Spleen (tissue), 11 donors: ENCODE measurements around the gene AK8. TPM values are rescaled to one million over a fixed set of nuclear protein-coding genes. Genes with fewer than 3 reads are reported as not detected.

Experiments used
- DNase-seq: peaks from one replicate; pipeline ENCODE4 v3.0.0-alpha.2; 2020
- H3K27ac ChIP-seq, 8 donors: fragments of 200-600 bp; sonication (generic) in 7 of 8; 1 replicate in 4 of 8; 2 replicates in 4 of 8; pipeline versions ENCODE4 v1.5.0 to v1.8.0; 2016 to 2021; ENCODE audit warnings: inconsistent platforms in 4 of 8, mild to moderate bottlenecking in 4 of 8, moderate library complexity in 1 of 8
- H3K27me3 ChIP-seq, 7 donors: fragments of 200-600 bp; sonication (generic) in 6 of 7; replicated peaks in 1 of 7; 1 replicate in 4 of 7; 2 replicates in 3 of 7; pipeline versions ENCODE4 v1.5.0 to v1.8.0; 2016 to 2021; ENCODE audit warnings: inconsistent platforms in 3 of 7, mild to moderate bottlenecking in 1 of 7
- H3K36me3 ChIP-seq, 6 donors: fragments of 200-600 bp; sonication (generic) in 5 of 6; 1 replicate in 4 of 6; 2 replicates in 2 of 6; pipeline versions ENCODE4 v1.5.0 to v1.8.0; 2016 to 2021; ENCODE audit warnings: inconsistent platforms in 2 of 6
- H3K4me1 ChIP-seq, 6 donors: fragments of 200-600 bp; sonication (generic) in 5 of 6; 1 replicate in 3 of 6; 2 replicates in 3 of 6; pipeline versions ENCODE4 v1.5.0 to v1.8.0; 2016 to 2021; ENCODE audit warnings: inconsistent platforms in 3 of 6
- H3K4me3 ChIP-seq, 8 donors: fragments of 200-600 bp; sonication (generic) in 7 of 8; 1 replicate in 4 of 8; 2 replicates in 4 of 8; pipeline versions ENCODE4 v1.5.0 to v1.8.0; 2016 to 2021; ENCODE audit warnings: inconsistent platforms in 4 of 8, mild to moderate bottlenecking in 4 of 8, moderate library complexity in 2 of 8
- H3K9me3 ChIP-seq, 8 donors: fragments of 200-600 bp; sonication (generic) in 7 of 8; 1 replicate in 4 of 8; 2 replicates in 4 of 8; pipeline versions ENCODE4 v1.5.0 to v1.8.0; 2016 to 2021; ENCODE audit warnings: inconsistent platforms in 4 of 8
- POLR2A ChIP-seq, 3 donors: fragments of 450-650 bp; IDR thresholded peaks; one replicate each; pipeline ENCODE4 v1.5.1; 2017; ENCODE audit warnings: antibody characterized with exemption in 3 of 3, mild to moderate bottlenecking in 1 of 3
- POLR2AphosphoS5 ChIP-seq, 3 donors: sonication (generic); formaldehyde crosslinking; IDR thresholded peaks; one replicate each; pipeline ENCODE4 v1.5.1; 2017; ENCODE audit warnings: antibody characterized with exemption in 3 of 3
- WGBS, 5 donors: extraction: QIAGEN DNeasy Blood & Tissue Kit in 3 of 5; methylation state at CpG; one replicate each; pipeline versions ENCODE4 v1.1.5 to v1.1.7; 2013 to 2018; 5-methylcytosine and 5-hydroxymethylcytosine counted together
- intact Hi-C: fragments of 100-400 bp; cut with DNase I; formaldehyde crosslinking; loops from one replicate; pipeline ENCODE4 v1.15.0; 2023; ENCODE audit warnings: low total_unique reads
- polyA plus RNA-seq, 3 donors: library from polyadenylated mRNA; stranded (reverse); fragments of 200-250 nt; gene quantifications; one replicate each; pipeline ENCODE4 v1.2.1, GENCODE V29; 2013
- total RNA-seq, 7 donors: library from RNA; depleted of rRNA in 3 of 7; stranded (reverse); fragments of >200 nt in 3 of 7; fragmentation: NEBNext Ultra II Directional in 4 of 7; extraction: Animal tissue kit (Norgen Biotek cat#: 25700) in 4 of 7; gene quantifications; one replicate each; pipeline versions ENCODE4 v1.1.0 to v1.2.1, GENCODE V29; 2016 to 2021
- TF ChIP-seq, protein P1 (sequence below), 11 experiments: fragments of 200-600 bp in 7 of 11; fragments of 450-650 bp in 4 of 11; sonication (generic) in 4 of 11; IDR thresholded peaks in 8 of 11; conservative IDR thresholded peaks in 3 of 11; 1 replicate in 7 of 11; 2 replicates in 4 of 11; pipeline versions ENCODE4 v1.4.0 to v1.8.0; 2016 to 2021; ENCODE audit warnings: antibody characterized with exemption in 11 of 11, inconsistent platforms in 4 of 11, mild to moderate bottlenecking in 1 of 11
- donor health status: healthy with polysubstance abuse.
- donor health status: DM: no; HTN: no; CAD: no; lungs with moderate emphysema.
- donor health status: DM: no; HTN: no; CAD: no.
- donor health status: Bipolar disorder and iron deficiency.
- donor health status: healthy.
- donor health status: DM: no; HTN: no; CAD: no.
- donor health status: DM: yes; HTN: yes; CAD: no.

AK8 gene
- total and polyA plus RNA-seq, 10 donors: 0.22 to 1.8 (median 0.93) TPM

DNA sequence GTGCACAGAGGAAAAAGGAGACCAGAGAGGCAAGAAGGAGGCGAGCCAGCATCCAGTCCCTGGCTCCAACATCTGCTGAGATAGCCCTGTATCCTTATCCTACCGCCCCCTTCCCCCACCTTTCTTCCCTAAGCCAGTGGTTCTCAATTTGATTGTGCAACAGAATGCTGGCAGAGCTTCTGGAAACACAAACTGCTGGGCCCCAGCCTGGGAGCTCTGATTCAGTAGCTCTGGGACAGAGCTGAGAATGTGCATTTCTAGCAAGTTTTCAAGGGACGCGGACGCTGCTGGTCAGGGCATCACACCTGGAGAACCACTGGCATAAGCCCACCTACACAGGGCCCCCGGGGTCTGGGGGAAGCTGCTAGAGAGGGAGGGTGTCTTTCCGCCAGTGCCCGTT, 21.1 kb downstream of the AK8 start:
- Histone ChIP-seq H3K4me1 (peaks cover 0 to 6% (median 0%) of the 10 kb centered on the region in 6 donors), H3K36me3 (no peaks in the 10 kb centered on the region), H3K4me3 (no peak overlapping the region), H3K27ac (peak overlapping the region in 1 of 8 donors; percentile 11), H3K9me3 (no peaks in the 10 kb centered on the region), H3K27me3 (peaks cover 0 to 10% (median 0%) of the 10 kb centered on the region in 7 donors)
- TF ChIP-seq POLR2A (IDR thresholded peaks at IDR 0.05): no peak
- TF ChIP-seq, protein P1, sequence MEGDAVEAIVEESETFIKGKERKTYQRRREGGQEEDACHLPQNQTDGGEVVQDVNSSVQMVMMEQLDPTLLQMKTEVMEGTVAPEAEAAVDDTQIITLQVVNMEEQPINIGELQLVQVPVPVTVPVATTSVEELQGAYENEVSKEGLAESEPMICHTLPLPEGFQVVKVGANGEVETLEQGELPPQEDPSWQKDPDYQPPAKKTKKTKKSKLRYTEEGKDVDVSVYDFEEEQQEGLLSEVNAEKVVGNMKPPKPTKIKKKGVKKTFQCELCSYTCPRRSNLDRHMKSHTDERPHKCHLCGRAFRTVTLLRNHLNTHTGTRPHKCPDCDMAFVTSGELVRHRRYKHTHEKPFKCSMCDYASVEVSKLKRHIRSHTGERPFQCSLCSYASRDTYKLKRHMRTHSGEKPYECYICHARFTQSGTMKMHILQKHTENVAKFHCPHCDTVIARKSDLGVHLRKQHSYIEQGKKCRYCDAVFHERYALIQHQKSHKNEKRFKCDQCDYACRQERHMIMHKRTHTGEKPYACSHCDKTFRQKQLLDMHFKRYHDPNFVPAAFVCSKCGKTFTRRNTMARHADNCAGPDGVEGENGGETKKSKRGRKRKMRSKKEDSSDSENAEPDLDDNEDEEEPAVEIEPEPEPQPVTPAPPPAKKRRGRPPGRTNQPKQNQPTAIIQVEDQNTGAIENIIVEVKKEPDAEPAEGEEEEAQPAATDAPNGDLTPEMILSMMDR (IDR thresholded peaks at IDR 0.05 in 8 of 11, conservative IDR thresholded peaks at IDR 0.05 in 3 of 11): no peak
- TF ChIP-seq POLR2AphosphoS5 (IDR thresholded peaks at IDR 0.05): no peak
- 71 to 79% (median 72%) methylated on average over 7 to 8 of the region's 8 CpGs for WGBS, 5 donors
- no peak for DNase-seq
- intact Hi-C loops: no loop called here

DNA sequence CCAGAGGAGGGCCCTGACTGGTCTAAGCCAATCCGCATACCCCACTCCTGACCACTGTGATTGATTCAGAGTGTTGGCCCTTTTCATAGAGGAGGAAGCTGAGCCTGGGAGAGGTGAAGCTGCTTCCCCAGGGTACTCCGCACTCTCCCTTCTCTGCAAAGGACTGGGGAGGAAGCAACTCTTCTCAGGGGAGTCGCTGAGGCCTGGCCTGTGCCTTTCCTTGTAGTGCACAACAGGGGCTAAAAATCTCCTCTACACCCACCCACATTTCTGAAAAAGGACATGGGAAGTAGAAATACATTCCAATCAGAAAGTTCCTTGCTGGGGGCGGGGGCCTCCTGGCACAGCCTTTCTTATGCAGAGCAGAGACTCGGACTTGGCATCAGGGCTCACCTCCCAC, 22.2 kb downstream of the AK8 start:
- H3K27ac ChIP-seq: no peak overlapping the region
- peaks cover 0 to 10% (median 0%) of the 10 kb centered on the region in 7 donors for H3K27me3 ChIP-seq
- DNase-seq: no peak
- intact Hi-C loops: no loop called here
- peaks cover 0 to 6% (median 0%) of the 10 kb centered on the region in 6 donors for H3K4me1 ChIP-seq
- H3K9me3 ChIP-seq: no peaks in the 10 kb centered on the region
- TF ChIP-seq POLR2AphosphoS5 (IDR thresholded peaks at IDR 0.05): no peak
- TF ChIP-seq POLR2A (IDR thresholded peaks at IDR 0.05): no peak
- TF ChIP-seq, protein P1 (IDR thresholded peaks at IDR 0.05 in 8 of 11, conservative IDR thresholded peaks at IDR 0.05 in 3 of 11): no peak
- H3K36me3 ChIP-seq: no peaks in the 10 kb centered on the region
- no peak overlapping the region for H3K4me3 ChIP-seq
- WGBS, 5 donors: 78 to 90% (median 86%) methylated on average over 2 to 5 of the region's 5 CpGs

DNA sequence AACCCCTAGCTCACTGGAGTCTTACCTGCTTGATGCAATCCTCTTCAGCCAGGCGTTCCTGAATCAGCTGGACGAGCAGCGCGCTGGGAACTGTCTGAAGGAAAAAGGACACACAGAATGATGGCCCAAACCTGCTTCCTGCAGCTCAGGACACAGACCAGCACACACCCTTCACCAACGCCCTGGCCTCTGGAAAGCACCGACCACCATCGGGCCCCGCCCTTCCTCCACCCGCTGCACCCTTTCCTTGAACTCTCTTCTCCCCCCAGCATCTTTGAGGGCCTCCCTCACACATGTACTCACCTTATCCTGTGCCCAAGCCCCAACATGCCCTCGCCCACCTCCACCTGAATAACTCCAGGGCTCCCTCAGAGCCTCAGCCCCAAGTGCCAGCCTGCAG, 23.3 kb downstream of the AK8 start:
- Histone ChIP-seq H3K4me1 (peaks cover 0 to 6% (median 0%) of the 10 kb centered on the region in 6 donors), H3K36me3 (no peaks in the 10 kb centered on the region), H3K4me3 (no peak overlapping the region), H3K9me3 (no peaks in the 10 kb centered on the region), H3K27ac (no peak overlapping the region), H3K27me3 (peaks cover 0 to 10% (median 0%) of the 10 kb centered on the region in 7 donors)
- WGBS, 5 donors: 57 to 77% (median 59%) methylated on average over 10 of the region's 10 CpGs
- DNase-seq: no peak
- TF ChIP-seq POLR2AphosphoS5 (IDR thresholded peaks at IDR 0.05): no peak
- TF ChIP-seq, protein P1 (IDR thresholded peaks at IDR 0.05 in 8 of 11, conservative IDR thresholded peaks at IDR 0.05 in 3 of 11): no peak
- TF ChIP-seq POLR2A (IDR thresholded peaks at IDR 0.05): no peak
- intact Hi-C loops: no loop called here

DNA sequence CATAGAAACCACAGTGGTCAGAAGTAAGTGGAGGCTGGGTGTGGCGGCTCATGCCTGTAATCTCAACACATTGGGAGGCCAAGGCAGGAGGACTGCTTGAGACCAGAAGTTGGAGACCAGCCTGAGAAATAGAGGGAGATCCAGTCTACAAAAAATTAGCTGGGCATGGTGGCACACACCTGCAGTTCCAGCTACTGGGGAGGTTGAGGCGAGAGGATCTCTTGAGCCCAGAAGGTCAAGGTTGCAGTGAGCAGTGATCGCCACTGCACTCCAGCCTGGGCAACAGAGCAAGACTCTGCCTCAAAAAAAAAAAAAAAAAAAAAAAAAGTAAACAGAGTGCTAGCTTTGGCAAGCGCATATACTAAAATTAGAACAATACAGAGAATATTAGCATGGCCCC, 24.6 kb downstream of the AK8 start:
- TF ChIP-seq POLR2AphosphoS5 (IDR thresholded peaks at IDR 0.05) (no peak), POLR2A (IDR thresholded peaks at IDR 0.05) (no peak)
- TF ChIP-seq, protein P1 (IDR thresholded peaks at IDR 0.05 in 8 of 11, conservative IDR thresholded peaks at IDR 0.05 in 3 of 11): no peak
- Histone ChIP-seq H3K27me3 (peaks cover 0 to 10% (median 0%) of the 10 kb centered on the region in 7 donors), H3K27ac (no peak overlapping the region), H3K4me1 (peaks cover 0 to 6% (median 0%) of the 10 kb centered on the region in 6 donors), H3K9me3 (no peaks in the 10 kb centered on the region), H3K4me3 (no peak overlapping the region), H3K36me3 (no peaks in the 10 kb centered on the region)
- intact Hi-C loops: no loop called here
- DNase-seq: no peak
- WGBS, 5 donors: 96 to 99% (median 97%) methylated on average over 4 of the region's 4 CpGs
